SK-N-SH (cell line): ENCODE data around the gene PRMT9. TPM values are rescaled to one million over a fixed set of nuclear protein-coding genes. Genes with fewer than 3 reads are reported as not detected.

Source experiments
- CTCF ChIA-PET: fragments of 300-600, 350-600 bp; formaldehyde crosslinking; extraction: SDS; loops from one replicate; lab custom pipeline; 2021; lab: Yijun Ruan, JAX
- POLR2A ChIA-PET: fragments of 350-600 bp; sonication (Branson Sonifier 250); formaldehyde crosslinking; extraction: SDS; loops from one replicate; lab custom pipeline; 2020; ENCODE audit warnings: antibody characterized with exemption, inconsistent platforms; lab: Yijun Ruan, JAX
- DNase-seq: peaks from one replicate; pipeline ENCODE4 v3.0.0; 2012
- H2AFZ ChIP-seq: fragments of 200-600 bp; sonication (generic); 2 replicates; pipeline ENCODE4 v1.8.1; 2016; ENCODE audit warnings: antibody characterized with exemption, mild to moderate bottlenecking, low read depth
- H3F3A ChIP-seq: fragments of 200-600 bp; sonication (generic); replicated peaks from 2 replicates; pipeline ENCODE3; 2016; ENCODE audit warnings: antibody characterized with exemption, mild to moderate bottlenecking; ENCODE audit not compliant: insufficient read depth
- H3K27ac ChIP-seq, 2 experiments: fragments of 200-500 bp in 1 of 2; fragments of 200-600 bp in 1 of 2; sonication (Bioruptor generic) in 1 of 2; sonication (generic), shearing (Covaris generic) in 1 of 2; 2 replicates each; pipeline versions ENCODE4 v1.5.1 to v1.6.1; 2014 to 2016; ENCODE audit warnings: low read depth in 2 of 2, inconsistent platforms in 1 of 2, low read length in 1 of 2, mild to moderate bottlenecking in 1 of 2, mixed read lengths in 1 of 2
- H3K27me3 ChIP-seq: fragments of 200-600 bp; sonication (generic), shearing (Covaris generic); 2 replicates; pipeline ENCODE4 v1.6.1; 2016; ENCODE audit warnings: mixed run types; ENCODE audit not compliant: insufficient read depth
- H3K36me3 ChIP-seq, 2 experiments: fragments of 200-500 bp in 1 of 2; fragments of 200-600 bp in 1 of 2; sonication (Bioruptor generic) in 1 of 2; sonication (generic) in 1 of 2; replicated peaks in 1 of 2; 2 replicates each; pipeline versions ENCODE3 to v1.5.1; 2014 to 2016; ENCODE audit warnings: low read length in 1 of 2, mild to moderate bottlenecking in 1 of 2; ENCODE audit not compliant: insufficient read depth in 2 of 2, control insufficient read depth in 1 of 2
- H3K4me1 ChIP-seq, 2 experiments: fragments of 200-500 bp in 1 of 2; fragments of 200-600 bp in 1 of 2; sonication (Bioruptor generic) in 1 of 2; sonication (generic), shearing (Covaris generic) in 1 of 2; 2 replicates each; pipeline versions ENCODE4 v1.5.1 to v1.6.1; 2014 to 2016; ENCODE audit warnings: low read depth in 1 of 2, low read length in 1 of 2, mixed run types in 1 of 2; ENCODE audit not compliant: insufficient read depth in 2 of 2, control insufficient read depth in 1 of 2
- H3K4me2 ChIP-seq: fragments of 200-600 bp; sonication (generic), shearing (Covaris generic); 2 replicates; pipeline ENCODE4 v1.6.1; 2017; ENCODE audit warnings: mixed run types
- H3K4me3 ChIP-seq, 2 experiments: fragments of 200-500 bp in 1 of 2; fragments of 200-600 bp in 1 of 2; sonication (Bioruptor generic) in 1 of 2; sonication (generic), shearing (Covaris generic) in 1 of 2; 2 replicates each; pipeline versions ENCODE4 v1.5.1 to v1.8.1; 2014 to 2016; ENCODE audit warnings: low read depth in 2 of 2, inconsistent platforms in 1 of 2, low read length in 1 of 2, mild to moderate bottlenecking in 1 of 2, mixed read lengths in 1 of 2, moderate library complexity in 1 of 2
- H3K79me2 ChIP-seq: fragments of 200-600 bp; sonication (generic); 2 replicates; pipeline ENCODE4 v1.8.1; 2017; ENCODE audit warnings: mild to moderate bottlenecking; ENCODE audit not compliant: insufficient read depth
- H3K9ac ChIP-seq: fragments of 200-600 bp; sonication (generic); 2 replicates; pipeline ENCODE4 v1.6.1; 2017; ENCODE audit warnings: mixed run types
- H3K9me2 ChIP-seq: fragments of 200-600 bp; sonication (generic); 2 replicates; pipeline ENCODE4 v1.6.1; 2017; ENCODE audit warnings: mixed run types
- H3K9me3 ChIP-seq: fragments of 200-600 bp; sonication (generic); 2 replicates; pipeline ENCODE4 v1.6.1; 2017; ENCODE audit warnings: mixed run types, mild to moderate bottlenecking, moderate library complexity
- H4K20me1 ChIP-seq: fragments of 200-600 bp; sonication (generic); 2 replicates; pipeline ENCODE4 v1.6.1; 2017; ENCODE audit warnings: mild to moderate bottlenecking, mixed run types; ENCODE audit not compliant: insufficient read depth
- CTCF ChIP-seq: fragments of 200-600 bp; sonication (generic); IDR thresholded peaks from 2 replicates; pipeline ENCODE4 v1.6.1; 2017; ENCODE audit warnings: antibody characterized with exemption, mild to moderate bottlenecking, moderate library complexity
- ELF1 ChIP-seq: IDR thresholded peaks from 2 replicates; pipeline ENCODE4 v1.4.0; 2012
- EZH2phosphoT487 ChIP-seq: fragments of 200-600 bp; sonication (generic); IDR thresholded peaks from 2 replicates; pipeline ENCODE4 v1.6.1; 2017; ENCODE audit warnings: low read depth, mixed run types, mild to moderate bottlenecking, antibody characterized with exemption, moderate library complexity, borderline replicate concordance
- FOSL2 ChIP-seq: IDR thresholded peaks from 2 replicates; pipeline ENCODE4 v1.4.0; 2012; ENCODE audit warnings: low read depth, mild to moderate bottlenecking, moderate library complexity, borderline replicate concordance
- FOXJ3 ChIP-seq: sonication (generic); formaldehyde crosslinking; IDR thresholded peaks from 2 replicates; pipeline ENCODE4 v1.5.1; 2020; ENCODE audit warnings: mild to moderate bottlenecking, missing genetic modification reagents
- FOXM1 ChIP-seq: IDR thresholded peaks from 2 replicates; pipeline ENCODE4 v1.4.0; 2012; ENCODE audit warnings: low read depth, mild to moderate bottlenecking
- GABPA ChIP-seq: IDR thresholded peaks from 2 replicates; pipeline ENCODE4 v1.4.0; 2012; ENCODE audit warnings: low read depth, mild to moderate bottlenecking
- GATA2 ChIP-seq: sonication (generic); formaldehyde crosslinking; IDR thresholded peaks from 2 replicates; pipeline ENCODE4 v1.5.0; 2020; ENCODE audit warnings: mild to moderate bottlenecking, missing genetic modification reagents
- IRF3 ChIP-seq: fragments of 150-350 bp; IDR thresholded peaks from 2 replicates; pipeline ENCODE4 v1.6.1; 2016; ENCODE audit warnings: mild to moderate bottlenecking, low read depth, low read length
- JUND ChIP-seq: IDR thresholded peaks from 2 replicates; pipeline ENCODE4 v1.4.0; 2012
- MEF2A ChIP-seq: IDR thresholded peaks from 2 replicates; pipeline ENCODE4 v1.4.0; 2012; ENCODE audit warnings: low read depth, borderline replicate concordance
- POLR2AphosphoS5 ChIP-seq: IDR thresholded peaks from 2 replicates; pipeline ENCODE4 v1.6.1; 2012; ENCODE audit warnings: low read depth, low read length
- RCOR1 ChIP-seq: fragments of 150-350 bp; IDR thresholded peaks from 2 replicates; pipeline ENCODE4 v1.6.1; 2017; ENCODE audit warnings: antibody characterized with exemption, low read length
- REST ChIP-seq: IDR thresholded peaks from 2 replicates; pipeline ENCODE4 v1.6.1; 2012; ENCODE audit warnings: mild to moderate bottlenecking, low read depth, low read length, moderate library complexity
- RFX5 ChIP-seq: IDR thresholded peaks from 2 replicates; pipeline ENCODE4 v1.6.1; 2012; ENCODE audit warnings: mild to moderate bottlenecking, improper control_type of control experiment, low read length
- TAF1 ChIP-seq: IDR thresholded peaks from 2 replicates; pipeline ENCODE4 v1.6.1; 2012; ENCODE audit warnings: low read depth, mild to moderate bottlenecking, low read length, moderate library complexity, borderline replicate concordance
- TCF12 ChIP-seq: IDR thresholded peaks from 2 replicates; pipeline ENCODE4 v1.4.0; 2012
- USF1 ChIP-seq: IDR thresholded peaks from 2 replicates; pipeline ENCODE4 v1.4.0; 2012; ENCODE audit warnings: low read depth, borderline replicate concordance
- ZBTB33 ChIP-seq: IDR thresholded peaks from 2 replicates; pipeline ENCODE4 v1.4.0; 2012; ENCODE audit warnings: low read depth, borderline replicate concordance
- WGBS: methylation state at CpG from one replicate; pipeline ENCODE4 v1.1.6; 2017; ENCODE audit warnings: low lambda C conversion rate; 5-methylcytosine and 5-hydroxymethylcytosine counted together
- polyA plus RNA-seq, 3 experiments: library from polyadenylated mRNA; depleted of rRNA; stranded (reverse); fragments of >200 nt; gene quantifications; 2 replicates each; pipeline ENCODE4 v1.2.3, GENCODE V29; 2012

PRMT9 gene
- polyA plus RNA-seq, 1 of the 3 experiments (the other 2 are of a cell fraction) = 3.9 TPM

GRCh38 chr4:147651563-147651962 lies 32.4 kb downstream of the PRMT9 start:
- TF ChIP-seq FOSL2 (no peak), ELF1 (no peak), USF1 (no peak), IRF3 (no peak), EZH2phosphoT487 (no peak), CTCF (no peak), FOXM1 (no peak), GATA2 (CRISPR knock-in tag) (no peak), TCF12 (no peak), TAF1 (no peak), FOXJ3 (CRISPR knock-in tag) (no peak), RFX5 (no peak), MEF2A (no peak), GABPA (no peak), JUND (no peak), ZBTB33 (no peak), RCOR1 (no peak), REST (no peak), POLR2AphosphoS5 (no peak)
- Histone ChIP-seq H4K20me1 (no peaks in the 10 kb centered on the region), H3K9me2 (no peaks in the 10 kb centered on the region), H3K4me3 (no peak overlapping the region), H3K79me2 (peaks cover 14% of the 10 kb centered on the region), H3K9ac (no peak overlapping the region), H3K4me2 (no peak overlapping the region), H3K27ac (no peak overlapping the region), H3F3A (no peaks in the 10 kb centered on the region), H3K36me3 (peaks cover 22 to 26% of the 10 kb centered on the region in 2 experiments), H3K9me3 (no peaks in the 10 kb centered on the region), H2AFZ (no peak overlapping the region), H3K27me3 (no peaks in the 10 kb centered on the region), H3K4me1 (no peaks in the 10 kb centered on the region)
- DNase-seq = no peak
- WGBS = 90% methylated on average over 1 of the region's 1 CpG
- POLR2A ChIA-PET = no interaction called here
- CTCF ChIA-PET = interaction anchor here (4.0 kb wide), 1 partner anchor 216 kb away, joined by 17 read pairs; no protein-coding TSS in a partner anchor
